Measurements from ENCODE around the gene CYP27A1. TPM values are rescaled to one million over a fixed set of nuclear protein-coding genes. Genes with fewer than 3 reads are reported as not detected.
"Not testable (repeated sequence)": the region's sequence is repeated elsewhere in the genome, so short reads cannot be mapped to it uniquely, and the experiment has no call there.

CYP27A1 gene
- polyA plus RNA-seq, 1 donor from 2014 or later, result 0.83 TPM

- no peaks in the 10 kb centered on the region for H3K9me3 Mint-ChIP-seq
- H3K4me1 Mint-ChIP-seq, result peaks cover 0 to 3% (median 2%) of the 10 kb centered on the region in 3 donors
- H3K27me3 Mint-ChIP-seq, result peaks cover 27% of the 10 kb centered on the region
- H3K4me3 Mint-ChIP-seq, result no peak overlapping the region
- peaks cover 1% of the 10 kb centered on the region for H3K36me3 Mint-ChIP-seq
- no peak overlapping the region for H3K27ac Mint-ChIP-seq
These were observed 45.9 kb downstream of the CYP27A1 start for GRCh38 chr2:218827701-218828476.

DNA sequence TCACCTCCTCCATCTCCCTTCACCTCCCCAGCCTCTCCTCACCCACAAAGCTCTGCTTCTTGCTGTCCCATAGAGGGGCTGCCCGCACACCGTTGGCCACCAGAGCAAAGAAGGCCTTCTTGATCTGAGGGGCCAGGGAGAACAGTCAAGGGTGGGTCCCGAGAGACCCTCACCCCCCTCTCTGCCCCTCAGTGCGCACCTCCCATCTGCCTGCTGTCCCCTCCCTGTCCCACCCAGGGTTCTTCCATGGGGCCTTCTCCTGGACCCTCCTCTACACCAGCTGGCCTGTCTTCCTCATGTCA, 46.5 kb downstream of the CYP27A1 start:
- Mint-ChIP-seq H3K9me3 (no peaks in the 10 kb centered on the region), H3K36me3 (peaks cover 1% of the 10 kb centered on the region), H3K27ac (no peak overlapping the region), H3K27me3 (peaks cover 26% of the 10 kb centered on the region), H3K4me3 (no peak overlapping the region), H3K4me1 (peaks cover 0 to 3% (median 2%) of the 10 kb centered on the region in 3 donors)

- peaks cover 29% of the 10 kb centered on the region for H3K27me3 Mint-ChIP-seq
- no peak overlapping the region for H3K27ac Mint-ChIP-seq
- no peaks in the 10 kb centered on the region for H3K9me3 Mint-ChIP-seq
- peaks cover 1% of the 10 kb centered on the region for H3K36me3 Mint-ChIP-seq
- H3K4me3 Mint-ChIP-seq, result peak overlapping the region in 1 of 4 donors; percentile 60
- peaks cover 0 to 3% (median 2%) of the 10 kb centered on the region in 3 donors for H3K4me1 Mint-ChIP-seq
These were observed 48.0 kb downstream of the CYP27A1 start for GRCh38 chr2:218829868-218830451.

DNA sequence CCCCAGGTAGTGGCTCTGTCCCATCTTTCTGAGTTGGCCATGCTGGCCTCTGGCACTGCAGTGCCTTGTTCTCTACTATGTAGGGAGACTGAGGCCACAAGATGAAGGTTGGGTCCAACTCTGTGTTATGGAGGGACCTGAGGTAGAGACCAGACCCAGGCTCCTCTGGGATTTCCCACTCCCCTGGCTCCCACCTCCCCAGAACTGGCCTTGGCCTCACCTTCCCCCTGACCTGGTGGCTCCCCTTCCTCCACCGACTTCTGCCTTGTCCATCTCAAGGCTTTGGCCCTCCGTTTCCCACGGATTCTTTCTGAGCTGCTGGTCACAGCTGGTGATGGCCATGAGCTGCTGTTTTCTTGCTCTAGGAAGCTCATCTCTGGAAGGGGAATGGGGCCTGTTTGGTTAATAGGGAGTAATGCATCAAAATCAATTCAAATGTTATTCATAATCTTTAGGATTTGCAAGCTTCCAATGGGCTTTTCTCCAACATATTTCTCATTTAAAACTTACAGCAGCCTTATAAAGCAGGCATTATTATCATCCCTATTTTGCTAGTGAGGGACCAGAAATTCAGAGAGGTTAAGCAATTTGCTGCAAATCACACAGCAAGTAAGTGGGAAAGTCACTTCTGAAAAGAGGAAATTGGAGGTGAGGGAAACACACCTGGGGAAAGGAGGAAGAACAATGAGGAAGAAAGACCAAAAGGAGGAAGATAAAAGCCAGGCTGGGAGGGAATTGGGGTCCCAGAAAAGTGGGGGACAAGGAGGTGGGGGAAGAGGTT, 48.8 kb downstream of the CYP27A1 start:
- no peaks in the 10 kb centered on the region for H3K9me3 Mint-ChIP-seq
- H3K4me1 Mint-ChIP-seq, result peaks cover 0 to 3% (median 2%) of the 10 kb centered on the region in 3 donors
- H3K27me3 Mint-ChIP-seq, result peaks cover 29% of the 10 kb centered on the region
- H3K36me3 Mint-ChIP-seq, result peaks cover 1% of the 10 kb centered on the region
- no peak overlapping the region for H3K27ac Mint-ChIP-seq
- H3K4me3 Mint-ChIP-seq, result peak overlapping the region in 2 of 4 donors; percentile 27 to 60

- Mint-ChIP-seq H3K27me3 (peaks cover 29% of the 10 kb centered on the region), H3K4me3 (peak within 1 kb of the TSS in 1 of 4 donors; percentile 27), H3K9me3 (no peaks in the 10 kb centered on the region), H3K36me3 (peaks cover 1% of the 10 kb centered on the region), H3K27ac (no peak within 1 kb of the TSS), H3K4me1 (peaks cover 0 to 1% (median under 1%) of the 10 kb centered on the region in 3 donors)
These were observed 49.5 kb downstream of the CYP27A1 start, which contains the start of gene PRKAG3 for GRCh38 chr2:218831378-218831990. TSS of gene PRKAG3 (minus strand) at chr2:218831803.

DNA sequence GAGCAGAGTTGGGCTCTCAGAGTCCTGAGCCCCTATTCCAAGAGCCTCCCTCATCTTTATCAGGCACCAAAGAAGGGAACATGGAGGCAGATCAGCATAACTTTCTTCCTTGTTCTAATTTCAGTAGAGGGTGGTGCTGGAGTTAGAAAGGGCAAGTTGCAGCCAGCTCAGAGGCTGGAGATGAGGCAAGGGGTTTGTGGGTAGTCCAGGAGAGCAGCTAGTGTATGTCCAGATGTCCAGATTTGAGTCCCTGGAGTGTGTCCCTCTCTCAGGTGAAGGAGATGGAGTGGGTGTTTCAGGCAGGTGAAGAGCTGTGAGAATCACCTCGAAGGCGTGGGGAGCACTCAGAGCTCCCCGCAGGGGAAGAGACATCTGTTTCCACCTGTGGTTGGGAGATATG, 50.1 kb downstream of the CYP27A1 start:
- H3K36me3 Mint-ChIP-seq, result peaks cover 1% of the 10 kb centered on the region
- H3K4me1 Mint-ChIP-seq, result no peaks in the 10 kb centered on the region
- H3K4me3 Mint-ChIP-seq, result no peak overlapping the region
- peaks cover 31% of the 10 kb centered on the region for H3K27me3 Mint-ChIP-seq
- peaks cover 0 to 4% (median 3%) of the 10 kb centered on the region in 3 donors for H3K9me3 Mint-ChIP-seq
- no peak overlapping the region for H3K27ac Mint-ChIP-seq

- H3K9me3 Mint-ChIP-seq, result peaks cover 2 to 8% (median 6%) of the 10 kb centered on the region in 3 donors
- no peaks in the 10 kb centered on the region for H3K4me1 Mint-ChIP-seq
- peaks cover 31% of the 10 kb centered on the region for H3K27me3 Mint-ChIP-seq
- H3K4me3 Mint-ChIP-seq, result no peak overlapping the region
- H3K36me3 Mint-ChIP-seq, result peaks cover 1% of the 10 kb centered on the region
- H3K27ac Mint-ChIP-seq, result no peak overlapping the region
These were observed 50.6 kb downstream of the CYP27A1 start for GRCh38 chr2:218832520-218832919.

DNA sequence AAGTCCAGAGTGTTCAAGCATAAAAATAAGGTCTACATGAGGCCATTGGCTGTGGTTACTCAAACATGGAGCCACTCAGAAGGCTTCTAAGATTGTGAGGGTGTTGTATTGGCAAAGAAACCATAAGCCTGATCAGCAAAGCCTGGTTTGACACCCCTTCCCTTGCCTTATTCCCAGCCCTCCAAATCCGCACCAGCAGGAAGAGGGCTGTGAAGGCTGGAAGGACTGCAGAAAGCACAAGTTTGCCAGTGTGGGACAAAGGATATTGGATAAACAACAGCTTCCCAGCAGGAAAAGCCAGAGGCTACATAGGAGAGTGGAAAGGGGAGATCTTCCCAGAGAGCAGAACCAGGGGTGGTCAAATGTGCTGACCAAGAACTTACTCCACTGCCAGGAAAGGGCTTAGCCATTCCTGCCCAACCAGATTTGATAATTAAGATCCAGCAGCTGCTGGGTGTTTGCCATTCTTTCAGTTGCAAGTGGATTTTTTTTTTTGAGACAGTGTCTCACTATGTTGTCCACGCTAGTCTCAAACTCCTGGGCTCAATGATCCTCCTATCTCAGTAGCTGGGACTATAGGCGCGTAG, 51.2 kb downstream of the CYP27A1 start:
- H3K9me3 Mint-ChIP-seq, result peaks cover 6 to 14% (median 10%) of the 10 kb centered on the region in 3 donors
- peaks cover 5% of the 10 kb centered on the region for H3K36me3 Mint-ChIP-seq
- no peak overlapping the region for H3K27ac Mint-ChIP-seq
- no peak overlapping the region for H3K4me3 Mint-ChIP-seq
- no peaks in the 10 kb centered on the region for H3K4me1 Mint-ChIP-seq
- peaks cover 30% of the 10 kb centered on the region for H3K27me3 Mint-ChIP-seq

DNA sequence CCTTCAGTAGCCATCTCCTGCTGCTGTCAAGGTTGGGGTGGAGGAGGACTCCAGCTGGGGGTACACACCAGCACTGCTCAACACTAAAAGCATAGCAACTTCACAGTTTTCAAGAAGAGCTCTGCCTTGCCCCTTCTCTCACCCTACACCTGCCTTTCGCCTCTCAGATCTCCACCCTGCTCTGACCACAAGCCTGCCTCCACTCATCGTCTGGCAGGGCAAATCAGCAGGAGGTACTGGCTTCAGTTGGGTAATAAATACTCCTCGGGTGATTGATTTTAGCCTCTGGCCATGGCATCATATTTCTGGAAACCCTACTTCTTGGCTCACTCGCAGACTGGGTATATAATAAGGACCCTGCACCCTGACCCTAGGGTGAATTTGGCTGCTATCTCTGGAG, 52.7 kb downstream of the CYP27A1 start:
- H3K4me3 Mint-ChIP-seq, result no peak overlapping the region
- H3K27ac Mint-ChIP-seq, result no peak overlapping the region
- H3K27me3 Mint-ChIP-seq, result peaks cover 30% of the 10 kb centered on the region
- H3K4me1 Mint-ChIP-seq, result no peaks in the 10 kb centered on the region
- H3K9me3 Mint-ChIP-seq, result peaks cover 6 to 15% (median 10%) of the 10 kb centered on the region in 3 donors
- peaks cover 5% of the 10 kb centered on the region for H3K36me3 Mint-ChIP-seq

DNA sequence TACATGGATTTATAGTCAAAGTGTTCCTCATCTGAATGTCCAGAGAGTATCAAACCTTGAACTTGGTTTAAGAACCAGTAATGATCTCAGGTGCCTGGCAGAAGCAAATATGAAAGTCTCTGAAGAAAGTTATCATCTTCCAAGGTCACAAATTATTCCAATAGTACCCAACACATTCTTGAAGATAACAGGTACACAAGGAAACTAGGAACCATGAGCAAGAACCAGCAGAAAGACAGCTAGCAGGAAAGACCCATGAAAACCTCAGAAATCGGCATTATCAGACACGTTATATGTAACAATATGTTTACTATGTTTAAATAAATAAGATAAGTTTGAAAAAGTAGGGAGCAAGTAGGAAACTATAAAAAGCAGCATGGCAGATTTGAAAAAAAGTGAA, 55.5 kb downstream of the CYP27A1 start:
- no peak overlapping the region for H3K27ac Mint-ChIP-seq
- H3K9me3 Mint-ChIP-seq, result peaks cover 9 to 15% (median 14%) of the 10 kb centered on the region in 3 donors
- peaks cover 3% of the 10 kb centered on the region for H3K36me3 Mint-ChIP-seq
- no peak overlapping the region for H3K4me3 Mint-ChIP-seq
- H3K4me1 Mint-ChIP-seq, result no peaks in the 10 kb centered on the region
- H3K27me3 Mint-ChIP-seq, result peaks cover 21% of the 10 kb centered on the region

- Mint-ChIP-seq H3K4me1 (no peaks in the 10 kb centered on the region), H3K27ac (no peak overlapping the region), H3K4me3 (no peak overlapping the region), H3K9me3 (peaks cover 9 to 23% (median 18%) of the 10 kb centered on the region in 3 donors), H3K27me3 (peaks cover 18% of the 10 kb centered on the region), H3K36me3 (peaks cover 3% of the 10 kb centered on the region)
These were observed 57.5 kb downstream of the CYP27A1 start for GRCh38 chr2:218839430-218839829.

DNA sequence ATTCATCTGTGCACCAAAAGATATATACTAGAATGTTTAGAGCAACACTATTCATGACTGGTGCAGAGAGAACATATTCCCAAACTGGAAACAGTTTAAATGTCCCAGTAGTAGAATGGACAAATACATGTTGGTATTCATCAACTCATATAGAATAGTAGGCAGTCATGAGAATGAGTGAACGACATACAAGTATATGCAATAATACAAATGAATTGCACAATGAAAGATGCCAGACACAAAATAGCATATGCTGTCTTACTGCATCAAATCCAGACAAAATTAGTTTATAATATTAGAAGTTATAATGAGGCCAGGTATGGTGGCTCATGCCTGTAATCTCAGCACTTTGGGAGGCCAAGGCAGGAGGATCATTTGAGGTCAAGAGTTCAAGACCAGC, 57.9 kb downstream of the CYP27A1 start:
- Mint-ChIP-seq H3K9me3 (peaks cover 9 to 24% (median 19%) of the 10 kb centered on the region in 3 donors), H3K36me3 (peaks cover 3% of the 10 kb centered on the region), H3K27ac (no peak overlapping the region), H3K4me3 (no peak overlapping the region), H3K4me1 (no peaks in the 10 kb centered on the region), H3K27me3 (peaks cover 16% of the 10 kb centered on the region)

- not testable (repeated sequence) for H3K4me3 Mint-ChIP-seq, H3K27ac Mint-ChIP-seq, H3K36me3 Mint-ChIP-seq, H3K9me3 Mint-ChIP-seq, H3K4me1 Mint-ChIP-seq
- H3K27me3 Mint-ChIP-seq, result peaks cover 11% of the 10 kb centered on the region
These were observed 62.4 kb downstream of the CYP27A1 start for GRCh38 chr2:218844334-218844733.

- H3K36me3 Mint-ChIP-seq, H3K4me3 Mint-ChIP-seq, H3K27me3 Mint-ChIP-seq, H3K27ac Mint-ChIP-seq, H3K4me1 Mint-ChIP-seq, H3K9me3 Mint-ChIP-seq: not testable (repeated sequence)
These were observed 65.0 kb downstream of the CYP27A1 start for GRCh38 chr2:218846963-218847362.

DNA sequence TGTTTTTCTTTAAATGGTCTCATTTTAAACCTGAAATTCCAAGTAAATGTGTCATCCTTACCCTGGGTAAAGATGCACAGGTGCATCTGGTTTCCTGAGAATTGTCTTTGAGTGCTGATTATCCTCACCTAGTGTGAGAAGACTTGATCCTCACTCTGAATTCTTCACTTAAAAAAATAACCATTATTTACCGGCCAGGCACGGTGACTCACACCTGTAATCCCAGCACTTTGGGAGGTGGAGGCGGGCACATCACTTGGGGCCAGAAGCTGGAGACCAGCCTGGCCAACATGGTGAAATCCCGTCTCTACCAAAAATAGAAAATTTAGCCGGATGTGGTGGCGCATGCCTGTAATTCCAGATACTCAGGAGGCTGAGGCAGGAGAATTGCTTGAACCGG, 67.8 kb downstream of the CYP27A1 start:
- H3K4me3 Mint-ChIP-seq, result no peak overlapping the region
- peaks cover 26% of the 10 kb centered on the region for H3K27me3 Mint-ChIP-seq
- no peaks in the 10 kb centered on the region for H3K9me3 Mint-ChIP-seq
- H3K27ac Mint-ChIP-seq, result no peak overlapping the region
- H3K4me1 Mint-ChIP-seq, result peaks cover 0 to 3% (median 0%) of the 10 kb centered on the region in 3 donors
- H3K36me3 Mint-ChIP-seq, result no peaks in the 10 kb centered on the region
